ENCODE measurements around the gene SMOC1.

DNA sequence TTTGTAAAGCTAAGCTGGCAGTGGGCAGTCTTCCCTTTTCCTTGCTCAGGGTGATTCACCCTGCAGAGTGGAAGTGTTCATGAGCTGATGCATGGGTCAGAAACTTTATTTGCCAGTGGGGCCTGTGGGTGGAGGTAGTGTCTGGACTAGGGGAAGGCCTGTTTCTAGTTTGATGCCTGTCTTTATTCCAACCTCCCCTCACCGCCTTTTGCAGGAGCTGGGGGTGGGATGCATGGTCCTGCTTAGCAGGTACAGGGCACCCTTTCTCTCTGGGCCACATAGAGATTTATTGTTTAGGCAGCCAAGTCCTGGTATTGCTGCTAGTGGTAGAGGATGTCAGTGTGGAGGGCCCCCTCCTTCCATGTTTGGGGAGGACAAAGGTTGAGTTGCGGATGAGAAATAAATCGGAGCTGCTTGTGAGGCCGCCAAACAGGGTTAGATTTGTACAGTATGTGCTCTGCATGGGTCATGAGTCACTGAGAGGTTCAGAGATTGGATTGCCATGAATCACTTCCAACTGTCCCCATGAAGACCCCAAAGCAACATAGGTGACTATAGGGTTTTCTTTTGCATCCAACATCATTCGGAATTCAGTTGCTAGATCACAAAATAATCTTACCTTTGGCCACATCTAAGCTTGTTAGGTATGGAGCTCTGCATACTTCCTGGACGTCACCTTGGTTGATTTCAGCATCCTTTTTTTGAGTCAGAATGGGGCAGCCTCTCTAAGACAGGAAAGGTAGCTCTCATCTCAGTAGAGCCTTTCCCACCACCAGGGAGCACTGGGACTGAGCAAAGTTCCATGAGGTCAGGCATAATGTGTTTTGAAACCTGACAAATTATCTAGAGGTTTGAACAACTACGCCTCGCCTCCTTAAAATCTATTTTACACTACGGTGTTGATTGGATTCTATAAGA is 8.8 kb downstream of the SMOC1 start:
- TF ChIP-seq, protein P1, sequence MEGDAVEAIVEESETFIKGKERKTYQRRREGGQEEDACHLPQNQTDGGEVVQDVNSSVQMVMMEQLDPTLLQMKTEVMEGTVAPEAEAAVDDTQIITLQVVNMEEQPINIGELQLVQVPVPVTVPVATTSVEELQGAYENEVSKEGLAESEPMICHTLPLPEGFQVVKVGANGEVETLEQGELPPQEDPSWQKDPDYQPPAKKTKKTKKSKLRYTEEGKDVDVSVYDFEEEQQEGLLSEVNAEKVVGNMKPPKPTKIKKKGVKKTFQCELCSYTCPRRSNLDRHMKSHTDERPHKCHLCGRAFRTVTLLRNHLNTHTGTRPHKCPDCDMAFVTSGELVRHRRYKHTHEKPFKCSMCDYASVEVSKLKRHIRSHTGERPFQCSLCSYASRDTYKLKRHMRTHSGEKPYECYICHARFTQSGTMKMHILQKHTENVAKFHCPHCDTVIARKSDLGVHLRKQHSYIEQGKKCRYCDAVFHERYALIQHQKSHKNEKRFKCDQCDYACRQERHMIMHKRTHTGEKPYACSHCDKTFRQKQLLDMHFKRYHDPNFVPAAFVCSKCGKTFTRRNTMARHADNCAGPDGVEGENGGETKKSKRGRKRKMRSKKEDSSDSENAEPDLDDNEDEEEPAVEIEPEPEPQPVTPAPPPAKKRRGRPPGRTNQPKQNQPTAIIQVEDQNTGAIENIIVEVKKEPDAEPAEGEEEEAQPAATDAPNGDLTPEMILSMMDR (conservative IDR thresholded peaks at IDR 0.05 in 1 of 2, IDR thresholded peaks at IDR 0.05 in 1 of 2; ENCODE audit: low read depth in 1 of 2, low read length in 2 of 2), result peak in 1 of 2 donors; percentile 10
- no peak for TF ChIP-seq EZH2 (IDR thresholded peaks at IDR 0.05; ENCODE audit: low read length, missing control alignments)

All from fibroblast of lung (primary cell).